ENCODE results near the gene PLK1. TPM values are rescaled to one million over a fixed set of nuclear protein-coding genes. Genes with fewer than 3 reads are reported as not detected.

PLK1 gene
- total and polyA plus RNA-seq, 2 of the 4 experiments (the other 2 are of a cell fraction) = 19.4 to 59.0 TPM

- Histone ChIP-seq H3K14ac (replicated peaks; ENCODE audit: low read depth, low read length) (no peak overlapping the region), H3K9me1 (ENCODE audit: insufficient read depth, low read length) (peaks cover 4% of the 10 kb centered on the region; the same call in 1 of the 2 replicates), H2AK5ac (ENCODE audit: low read depth, low read length) (no peak overlapping the region), H4K8ac (ENCODE audit: low read depth in 2 of 2, low read length in 2 of 2) (no peak overlapping the region), H2BK15ac (ENCODE audit: low read depth, low read length) (no peak overlapping the region), H4K91ac (ENCODE audit: insufficient read depth, low read depth, low read length) (no peak overlapping the region), H3K4ac (ENCODE audit: low read depth, low read length) (no peak overlapping the region), H2AK9ac (replicated peaks; ENCODE audit: low read depth, low read length, poor library complexity) (no peak overlapping the region), H2BK120ac (ENCODE audit: low read depth, low read length) (no peak overlapping the region), H3K56ac (ENCODE audit: extremely low read depth, insufficient read depth, low read length) (no peak overlapping the region), H3K23ac (ENCODE audit: low read depth, low read length) (no peak overlapping the region), H3K9ac (ENCODE audit: low read depth, low read length) (no peak overlapping the region), H2BK20ac (ENCODE audit: low read depth, low read length) (no peak overlapping the region), H3K9me3 (ENCODE audit: control insufficient read depth, insufficient read depth, low read length) (no peaks in the 10 kb centered on the region), H3K4me3 (ENCODE audit: insufficient read depth, low read depth, low read length) (no peak overlapping the region), H3K4me2 (ENCODE audit: low read depth, low read length) (no peak overlapping the region), H2BK5ac (ENCODE audit: low read depth, low read length, poor library complexity, severe bottlenecking) (no peak overlapping the region), H3K27ac (ENCODE audit: insufficient read depth, low read length) (no peak overlapping the region), H3K4me1 (ENCODE audit: control insufficient read depth, insufficient read depth, low read length) (peaks cover 9% of the 10 kb centered on the region), H3K18ac (ENCODE audit: low read depth, low read length) (no peak overlapping the region), H3K27me3 (ENCODE audit: control insufficient read depth, insufficient read depth, low read length) (no peaks in the 10 kb centered on the region), H4K20me1 (ENCODE audit: insufficient read depth, low read length) (no peaks in the 10 kb centered on the region), H4K5ac (ENCODE audit: low read depth, low read length) (no peak overlapping the region), H2AFZ (replicated peaks; ENCODE audit: low read length, poor library complexity) (no peak overlapping the region), H3K79me1 (ENCODE audit: low read depth in 1 of 2, low read length in 2 of 2) (peaks cover 5 to 14% of the 10 kb centered on the region in 2 experiments; a peak in 3 of 4 replicates), H3K36me3 (ENCODE audit: control insufficient read depth, insufficient read depth, low read length) (peaks cover 37% of the 10 kb centered on the region)
- BruUV-seq (replicated peaks) = no TSS peak
- ChIA-PET CTCF (no interaction called here), POLR2A (ENCODE audit: unreplicated experiment) (no interaction called here)
- no peak for DNase-seq
- TF ChIP-seq RCOR1 (IDR thresholded peaks at IDR 0.05; ENCODE audit: insufficient replicate concordance, low read length) (no peak), POLR2A (IDR thresholded peaks at IDR 0.05; ENCODE audit: low read depth, low read length) (no peak), MAZ (IDR thresholded peaks at IDR 0.05; ENCODE audit: borderline replicate concordance, low read depth, low read length) (no peak)
- dilution Hi-C loops (cut with HindIII; ENCODE audit: low sequenced_read_pairs, unreplicated experiment) (no loop called here), in situ Hi-C loops (cut with MboI; ENCODE audit: low sequenced_read_pairs) (loop anchor here (25.0 kb wide), 1 partner anchor 820 kb away; no protein-coding TSS in a partner anchor), intact Hi-C loops (cut with micrococcal nuclease) (no loop called here)
- 100% methylated on average over 1 of the region's 6 CpGs; no CpG with 5 or more reads in 1 of the 2 experiments for WGBS, 2 experiments (ENCODE audit: extremely low coverage in 2 of 2, insufficient read length in 1 of 2)
- ATAC-seq (ENCODE audit: low read depth) = no peak
These were observed 13.6 kb downstream of the PLK1 start for GRCh38 chr16:23692190-23692837.

Measured in IMR-90 (cell line).